HEK293 (cell line): ENCODE measurements around the gene TNNC2.

Source experiments
- CTCF ChIA-PET: fragments of 350-600 bp; formaldehyde crosslinking; extraction: SDS; loops from one replicate; lab custom pipeline; 2021; ENCODE audit warnings: antibody characterized with exemption; lab: Yijun Ruan, JAX
- POLR2A ChIA-PET: fragments of 300-600 bp; formaldehyde crosslinking; extraction: SDS; loops from one replicate; lab custom pipeline; 2020; ENCODE audit warnings: antibody characterized with exemption, inconsistent platforms; lab: Yijun Ruan, JAX
- H3K27ac ChIP-seq: fragments of 200-500 bp; sonication (Bioruptor generic); 2 replicates; pipeline ENCODE4 v1.5.1; 2014; ENCODE audit warnings: low read depth, low read length, control low read depth, inconsistent platforms; ENCODE audit errors: extremely low read depth
- H3K36me3 ChIP-seq, 2 experiments: fragments of 200-500 bp in 1 of 2; sonication (Bioruptor generic) in 1 of 2; 1 replicate in 1 of 2; 2 replicates in 1 of 2; pipeline ENCODE4 v1.5.1; 2014 to 2017; ENCODE audit warnings: inconsistent platforms in 2 of 2, low read length in 2 of 2; ENCODE audit not compliant: control insufficient read depth in 2 of 2, insufficient read depth in 1 of 2
- H3K4me1 ChIP-seq: fragments of 200-500 bp; sonication (Bioruptor generic); 2 replicates; pipeline ENCODE4 v1.5.1; 2014; ENCODE audit warnings: mild to moderate bottlenecking, low read length, inconsistent platforms; ENCODE audit not compliant: control insufficient read depth, insufficient read depth
- H3K4me3 ChIP-seq: 2 replicates; pipeline ENCODE4 v1.5.1; 2011; ENCODE audit warnings: low read depth, mild to moderate bottlenecking, control low read depth, low read length, moderate library complexity
- H3K9me3 ChIP-seq: fragments of 200-500 bp; sonication (Bioruptor generic); 2 replicates; pipeline ENCODE4 v1.5.1; 2014; ENCODE audit warnings: low read depth, low read length, inconsistent platforms; ENCODE audit not compliant: control insufficient read depth, insufficient read depth
- HOXA7 ChIP-seq: sonication (generic); formaldehyde crosslinking; IDR thresholded peaks from 2 replicates; pipeline ENCODE4 v1.8.1; 2022; ENCODE audit warnings: missing genetic modification reagents, borderline replicate concordance
- HOXD13 ChIP-seq: sonication (generic); formaldehyde crosslinking; IDR thresholded peaks from 2 replicates; pipeline ENCODE4 v1.8.0; 2022; ENCODE audit warnings: missing genetic modification reagents, borderline replicate concordance
- KLF10 ChIP-seq: fragments of 450-650 bp; IDR thresholded peaks from 2 replicates; pipeline ENCODE4 v1.5.1; 2018; ENCODE audit warnings: missing biosample characterization, mild to moderate bottlenecking, missing genetic modification characterization
- KLF17 ChIP-seq: fragments of 450-650 bp; formaldehyde crosslinking; IDR thresholded peaks from 2 replicates; pipeline ENCODE4 v1.5.1; 2016; ENCODE audit warnings: missing biosample characterization, missing genetic modification characterization
- OSR2 ChIP-seq: fragments of 450-650 bp; formaldehyde crosslinking; IDR thresholded peaks from 2 replicates; pipeline ENCODE4 v1.5.1; 2016; ENCODE audit warnings: missing biosample characterization, missing genetic modification characterization
- OVOL3 ChIP-seq: fragments of 450-650 bp; formaldehyde crosslinking; IDR thresholded peaks from 2 replicates; pipeline ENCODE4 v1.5.1; 2016; ENCODE audit warnings: missing biosample characterization, missing genetic modification characterization
- PRDM1 ChIP-seq: fragments of 450-650 bp; formaldehyde crosslinking; IDR thresholded peaks from 2 replicates; pipeline ENCODE4; 2016; ENCODE audit warnings: missing biosample characterization, missing genetic modification characterization
- PRDM6 ChIP-seq: fragments of 450-650 bp; formaldehyde crosslinking; IDR thresholded peaks from 2 replicates; pipeline ENCODE4 v1.5.1; 2017; ENCODE audit warnings: missing biosample characterization, missing genetic modification characterization
- REPIN1 ChIP-seq: fragments of 450-650 bp; formaldehyde crosslinking; IDR thresholded peaks from 2 replicates; pipeline ENCODE4 v1.5.1; 2017; ENCODE audit warnings: missing biosample characterization, missing genetic modification characterization, low read depth
- WT1 ChIP-seq: fragments of 450-650 bp; formaldehyde crosslinking; IDR thresholded peaks from 2 replicates; pipeline ENCODE4 v1.5.1; 2016; ENCODE audit warnings: missing biosample characterization, missing genetic modification characterization
- ZBTB26 ChIP-seq: fragments of 450-650 bp; formaldehyde crosslinking; optimal IDR thresholded peaks from 2 replicates; pipeline ENCODE3; 2016; ENCODE audit warnings: missing biosample characterization, mild to moderate bottlenecking, missing genetic modification characterization
- ZNF184 ChIP-seq: fragments of 450-650 bp; IDR thresholded peaks from 2 replicates; pipeline ENCODE4 v1.5.1; 2018; ENCODE audit warnings: missing biosample characterization, mild to moderate bottlenecking, missing genetic modification characterization
- ZNF214 ChIP-seq: fragments of 450-650 bp; formaldehyde crosslinking; IDR thresholded peaks from 2 replicates; pipeline ENCODE4 v1.5.1; 2017; ENCODE audit warnings: missing biosample characterization, mild to moderate bottlenecking, missing genetic modification characterization, borderline replicate concordance
- ZNF513 ChIP-seq: fragments of 450-650 bp; IDR thresholded peaks from 2 replicates; pipeline ENCODE4 v1.5.1; 2018; ENCODE audit warnings: missing biosample characterization, missing genetic modification characterization
- ZNF621 ChIP-seq: fragments of 450-650 bp; formaldehyde crosslinking; IDR thresholded peaks from 2 replicates; pipeline ENCODE4 v1.5.1; 2017; ENCODE audit warnings: missing biosample characterization, missing genetic modification characterization
- ZNF623 ChIP-seq: fragments of 450-650 bp; formaldehyde crosslinking; IDR thresholded peaks from 2 replicates; pipeline ENCODE4 v1.5.1; 2016; ENCODE audit warnings: missing biosample characterization, missing genetic modification characterization
- ZNF768 ChIP-seq: fragments of 450-650 bp; formaldehyde crosslinking; IDR thresholded peaks from 2 replicates; pipeline ENCODE4 v1.5.1; 2018; ENCODE audit warnings: missing biosample characterization, mild to moderate bottlenecking, missing genetic modification characterization

TNNC2 gene

GRCh38 chr20:45779011-45779915 is 47.8 kb downstream of the TNNC2 start (continued):
- no peak for TF ChIP-seq HOXD13
- 0 out of 2 replicates have a peak, but pooled peaks have one; percentile 34 for TF ChIP-seq KLF10 (tag by site-specific recombination)
- TF ChIP-seq WT1 (tag by site-specific recombination), result peak; percentile 86
- peak; percentile 92 for TF ChIP-seq PRDM6 (tag by site-specific recombination)
- TF ChIP-seq HOXA7 (CRISPR knock-in tag), result no peak

GRCh38 chr20:45776931-45777330 is 50.2 kb downstream of the TNNC2 start:
- no peaks in the 10 kb centered on the region for H3K9me3 ChIP-seq
- no peak overlapping the region for H3K27ac ChIP-seq
- H3K36me3 ChIP-seq, result no peaks in the 10 kb centered on the region
- CTCF ChIA-PET, result interaction anchor here (0.6 kb wide), 1 partner anchor 683 kb away, joined by 3 read pairs; no protein-coding TSS in a partner anchor
- TF ChIP-seq KLF17 (tag by site-specific recombination) (no peak), PRDM1 (no peak), ZNF214 (tag by site-specific recombination) (no peak), ZNF623 (tag by site-specific recombination) (no peak), ZNF768 (tag by site-specific recombination) (no peak), OVOL3 (no peak), ZNF621 (no peak), OSR2 (tag by site-specific recombination) (no peak), REPIN1 (tag by site-specific recombination) (no peak), ZNF513 (tag by site-specific recombination) (no peak), ZBTB26 (tag by site-specific recombination) (no peak)
- H3K4me1 ChIP-seq, result peaks cover 16% of the 10 kb centered on the region
- H3K4me3 ChIP-seq, result no peak overlapping the region
- POLR2A ChIA-PET, result no interaction called here

GRCh38 chr20:45775411-45775810 is 51.7 kb downstream of the TNNC2 start:
- peaks cover 10% of the 10 kb centered on the region for H3K4me1 ChIP-seq
- TF ChIP-seq ZNF184 (tag by site-specific recombination), result no peak
- TF ChIP-seq, all 188 proteins: peak for 0
- Histone ChIP-seq H3K9me3 (no peaks in the 10 kb centered on the region), H3K27ac (no peak overlapping the region), H3K36me3 (no peaks in the 10 kb centered on the region), H3K4me3 (no peak overlapping the region)
- ChIA-PET POLR2A (no interaction called here), CTCF (interaction anchor here (0.6 to 0.7 kb wide), 2 partner anchors 457 to 474 kb away, joined by 3 to 4 read pairs; no protein-coding TSS in a partner anchor)
